ENCODE measurements around the gene SLC24A3.

GRCh38 chr20:19524691-19525090, 312.2 kb downstream of the SLC24A3 start:
- TF ChIP-seq CTCF (IDR thresholded peaks at IDR 0.05) (no peak), POLR2A (IDR thresholded peaks at IDR 0.05) (no peak), EP300 (IDR thresholded peaks at IDR 0.05) (no peak)

All from upper lobe of left lung (tissue), 4 donors.